ENCODE data around the gene KRTAP9-2. TPM values are rescaled to one million over a fixed set of nuclear protein-coding genes. Genes with fewer than 3 reads are reported as not detected.

The KRTAP9-2 gene
- total RNA-seq, 4 donors from 2014 or later: 18.1 to 183 TPM; not detected in 2

GRCh38 chr17:41211845-41212466 is 14.5 kb upstream of the KRTAP9-2 start:
- TF ChIP-seq, protein P1, sequence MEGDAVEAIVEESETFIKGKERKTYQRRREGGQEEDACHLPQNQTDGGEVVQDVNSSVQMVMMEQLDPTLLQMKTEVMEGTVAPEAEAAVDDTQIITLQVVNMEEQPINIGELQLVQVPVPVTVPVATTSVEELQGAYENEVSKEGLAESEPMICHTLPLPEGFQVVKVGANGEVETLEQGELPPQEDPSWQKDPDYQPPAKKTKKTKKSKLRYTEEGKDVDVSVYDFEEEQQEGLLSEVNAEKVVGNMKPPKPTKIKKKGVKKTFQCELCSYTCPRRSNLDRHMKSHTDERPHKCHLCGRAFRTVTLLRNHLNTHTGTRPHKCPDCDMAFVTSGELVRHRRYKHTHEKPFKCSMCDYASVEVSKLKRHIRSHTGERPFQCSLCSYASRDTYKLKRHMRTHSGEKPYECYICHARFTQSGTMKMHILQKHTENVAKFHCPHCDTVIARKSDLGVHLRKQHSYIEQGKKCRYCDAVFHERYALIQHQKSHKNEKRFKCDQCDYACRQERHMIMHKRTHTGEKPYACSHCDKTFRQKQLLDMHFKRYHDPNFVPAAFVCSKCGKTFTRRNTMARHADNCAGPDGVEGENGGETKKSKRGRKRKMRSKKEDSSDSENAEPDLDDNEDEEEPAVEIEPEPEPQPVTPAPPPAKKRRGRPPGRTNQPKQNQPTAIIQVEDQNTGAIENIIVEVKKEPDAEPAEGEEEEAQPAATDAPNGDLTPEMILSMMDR (IDR thresholded peaks at IDR 0.05): no peak
- no peak for TF ChIP-seq POLR2A (IDR thresholded peaks at IDR 0.05)

DNA sequence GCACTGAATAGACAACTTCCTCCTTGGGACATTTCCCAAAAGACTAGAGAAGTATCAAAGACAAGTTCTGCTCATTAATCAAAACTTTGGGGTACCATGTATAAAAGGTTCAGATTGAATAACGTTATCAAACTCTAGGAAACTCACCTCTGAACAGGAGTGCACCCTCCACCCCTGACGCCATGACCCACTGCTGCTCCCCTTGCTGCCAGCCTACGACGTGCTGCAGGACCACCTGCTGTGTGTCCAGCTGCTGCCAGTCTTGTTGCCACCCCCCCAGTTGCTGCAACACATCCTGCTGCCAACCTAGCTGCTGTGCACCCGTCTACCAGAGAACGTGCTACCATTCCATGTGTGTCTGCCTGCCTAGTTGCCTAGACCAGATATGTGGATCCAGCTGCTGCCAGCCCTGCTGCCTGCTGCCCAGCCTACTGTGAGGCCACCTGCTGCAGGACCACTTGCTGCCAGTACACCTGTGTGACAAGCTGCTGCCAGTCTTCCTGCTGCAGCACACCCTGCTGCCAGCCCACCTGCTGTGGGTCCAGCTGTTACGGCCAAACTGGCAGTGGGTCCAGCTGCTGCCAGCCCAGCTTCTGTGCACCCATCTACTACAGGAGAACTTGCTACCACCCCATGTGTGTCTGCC is 13.8 kb upstream of the KRTAP9-2 start:
- intact Hi-C loops (cut with DNase I; ENCODE audit: low total_unique reads): no loop called here
- 77 to 84% methylated on average over 7 of the region's 7 CpGs for WGBS, 2 donors
- DNase-seq (ENCODE audit: low spot score in 2 of 2): no peak
- TF ChIP-seq, protein P1 (IDR thresholded peaks at IDR 0.05): no peak
- TF ChIP-seq POLR2A (IDR thresholded peaks at IDR 0.05): no peak
- no peak overlapping the region for H3K4me3 ChIP-seq (ENCODE audit: low read depth, poor library complexity, severe bottlenecking)

More at GRCh38 chr17:41211845-41212466, 14.5 kb upstream of the KRTAP9-2 start:
- DNase-seq (ENCODE audit: low spot score in 2 of 2): no peak
- 39 to 44% methylated on average over 1 of the region's 1 CpG for WGBS, 2 donors
- intact Hi-C loops (cut with DNase I; ENCODE audit: low total_unique reads): no loop called here
- no peak overlapping the region for H3K4me3 ChIP-seq (ENCODE audit: low read depth, poor library complexity, severe bottlenecking)

DNA sequence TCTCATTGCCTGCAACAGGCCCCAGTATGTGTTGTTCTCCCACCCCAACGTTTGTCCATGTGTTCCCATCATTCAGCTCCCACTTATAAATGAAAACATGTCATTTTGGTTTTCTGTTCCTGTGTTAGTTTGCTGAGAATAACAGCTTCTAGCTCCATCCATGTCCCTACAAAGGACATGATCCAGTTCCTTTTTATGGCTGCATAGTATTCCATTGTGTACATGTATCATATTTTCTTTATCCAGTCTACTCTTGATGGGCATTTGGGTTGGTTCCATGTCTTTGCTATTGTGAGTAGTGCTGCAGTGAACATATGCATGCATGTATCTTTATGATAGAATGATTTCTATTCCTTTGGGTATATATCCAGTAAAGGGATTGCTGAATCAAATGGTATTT is 10.8 kb upstream of the KRTAP9-2 start:
- H3K4me3 ChIP-seq (ENCODE audit: low read depth, poor library complexity, severe bottlenecking): no peak overlapping the region
- TF ChIP-seq, protein P1 (IDR thresholded peaks at IDR 0.05): no peak
- no peak for TF ChIP-seq POLR2A (IDR thresholded peaks at IDR 0.05)
- no peak for DNase-seq (ENCODE audit: low spot score in 2 of 2)
- WGBS, 2 donors: 69 to 84% methylated on average over 1 of the region's 1 CpG
- intact Hi-C loops (cut with DNase I; ENCODE audit: low total_unique reads): no loop called here

GRCh38 chr17:41223821-41224220 is 2.6 kb upstream of the KRTAP9-2 start:
- WGBS, 2 donors: 48 to 50% methylated on average over 2 of the region's 2 CpGs
- intact Hi-C loops (cut with DNase I; ENCODE audit: low total_unique reads): no loop called here
- H3K4me3 ChIP-seq (ENCODE audit: low read depth, poor library complexity, severe bottlenecking): no peak overlapping the region
- TF ChIP-seq, protein P1 (IDR thresholded peaks at IDR 0.05): no peak
- TF ChIP-seq POLR2A (IDR thresholded peaks at IDR 0.05): no peak
- no peak for DNase-seq (ENCODE audit: low spot score in 2 of 2)

- TF ChIP-seq POLR2A (IDR thresholded peaks at IDR 0.05): no peak
- TF ChIP-seq, protein P1 (IDR thresholded peaks at IDR 0.05): no peak
- intact Hi-C loops (cut with DNase I; ENCODE audit: low total_unique reads): no loop called here
- H3K4me3 ChIP-seq (ENCODE audit: low read depth, poor library complexity, severe bottlenecking): no peak overlapping the region
- DNase-seq (ENCODE audit: low spot score in 2 of 2): no peak
- 91 to 93% methylated on average over 6 of the region's 6 CpGs for WGBS, 2 donors
Observed at GRCh38 chr17:41226051-41226450, 397 bp upstream of the KRTAP9-2 start.

All from lower leg skin (tissue), 4 donors.